ENCODE data around the gene KIF1C. TPM values are rescaled to one million over a fixed set of nuclear protein-coding genes. Genes with fewer than 3 reads are reported as not detected.

Gene KIF1C
- total RNA-seq, 1 experiment from 2014 or later, result 95.9 TPM

DNA sequence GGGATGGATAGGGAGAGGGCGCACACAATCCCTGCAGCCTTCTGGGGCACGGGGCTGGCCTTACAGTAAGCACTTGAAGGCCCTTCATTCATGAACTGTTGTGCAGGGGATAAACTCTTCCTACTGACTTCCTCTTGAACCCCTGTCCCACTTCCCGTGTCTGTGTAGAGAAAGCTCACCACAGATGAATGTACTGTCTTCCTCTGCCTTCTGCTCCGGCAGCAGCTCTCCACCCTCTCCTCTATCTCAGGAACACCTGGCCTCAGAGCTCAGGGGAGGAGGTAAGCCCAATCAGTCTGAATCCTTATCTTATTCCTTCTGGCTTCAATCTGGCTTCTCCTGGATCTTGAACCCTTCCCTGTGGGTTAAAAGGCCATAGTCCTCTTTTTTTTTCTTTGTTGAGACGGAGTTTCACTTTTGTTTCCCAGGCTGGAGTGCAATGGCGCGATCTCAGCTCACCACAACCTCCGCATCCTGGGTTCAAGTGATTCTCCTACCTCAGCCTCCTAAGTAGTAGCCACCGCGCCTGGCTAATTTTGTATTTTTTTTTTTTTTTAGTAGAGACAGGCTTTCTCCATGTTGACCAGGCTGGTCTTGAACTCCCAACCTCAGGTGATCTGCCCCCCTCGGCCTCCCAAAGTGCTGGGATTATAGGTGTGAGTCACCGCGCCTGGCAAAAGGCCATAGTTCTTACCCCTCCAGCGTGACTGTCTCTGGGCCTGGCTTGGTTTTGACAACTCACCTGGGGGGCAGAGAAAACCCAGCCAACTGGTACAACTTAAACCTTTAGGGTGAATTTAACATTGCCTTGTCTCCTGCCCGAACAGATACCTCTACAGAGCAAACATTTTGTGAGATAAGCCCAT lies 44.6 kb downstream of the KIF1C start:
- ChIA-PET CTCF (interaction anchor here (1.3 kb wide), 1 partner anchor 22 kb away, joined by 3 read pairs; no protein-coding TSS in a partner anchor), POLR2A (ENCODE audit: low non-redundant PET) (no interaction called here)
- Histone ChIP-seq H3K9me3 (ENCODE audit: low read depth, low read length, poor library complexity, severe bottlenecking) (no peaks in the 10 kb centered on the region), H3K27ac (ENCODE audit: low read depth, low read length, poor library complexity, severe bottlenecking) (no peak overlapping the region), H3K4me3 (ENCODE audit: low read depth, low read length, poor library complexity, severe bottlenecking) (no peak overlapping the region), H3K4me1 (ENCODE audit: insufficient read depth, low read length, poor library complexity, severe bottlenecking) (no peaks in the 10 kb centered on the region), H3K27me3 (replicated peaks; ENCODE audit: insufficient read depth, low read depth, low read length, poor library complexity) (no peaks in the 10 kb centered on the region), H3K36me3 (ENCODE audit: insufficient read depth, low read length, poor library complexity, severe bottlenecking) (no peaks in the 10 kb centered on the region)
- no peak for TF ChIP-seq EZH2 (IDR thresholded peaks at IDR 0.05; ENCODE audit: borderline replicate concordance, low read depth, low read length, poor library complexity, severe bottlenecking)
- TF ChIP-seq, protein P1, sequence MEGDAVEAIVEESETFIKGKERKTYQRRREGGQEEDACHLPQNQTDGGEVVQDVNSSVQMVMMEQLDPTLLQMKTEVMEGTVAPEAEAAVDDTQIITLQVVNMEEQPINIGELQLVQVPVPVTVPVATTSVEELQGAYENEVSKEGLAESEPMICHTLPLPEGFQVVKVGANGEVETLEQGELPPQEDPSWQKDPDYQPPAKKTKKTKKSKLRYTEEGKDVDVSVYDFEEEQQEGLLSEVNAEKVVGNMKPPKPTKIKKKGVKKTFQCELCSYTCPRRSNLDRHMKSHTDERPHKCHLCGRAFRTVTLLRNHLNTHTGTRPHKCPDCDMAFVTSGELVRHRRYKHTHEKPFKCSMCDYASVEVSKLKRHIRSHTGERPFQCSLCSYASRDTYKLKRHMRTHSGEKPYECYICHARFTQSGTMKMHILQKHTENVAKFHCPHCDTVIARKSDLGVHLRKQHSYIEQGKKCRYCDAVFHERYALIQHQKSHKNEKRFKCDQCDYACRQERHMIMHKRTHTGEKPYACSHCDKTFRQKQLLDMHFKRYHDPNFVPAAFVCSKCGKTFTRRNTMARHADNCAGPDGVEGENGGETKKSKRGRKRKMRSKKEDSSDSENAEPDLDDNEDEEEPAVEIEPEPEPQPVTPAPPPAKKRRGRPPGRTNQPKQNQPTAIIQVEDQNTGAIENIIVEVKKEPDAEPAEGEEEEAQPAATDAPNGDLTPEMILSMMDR (conservative IDR thresholded peaks at IDR 0.05; ENCODE audit: low read depth, low read length), result no peak
- intact Hi-C loops (cut with micrococcal nuclease; ENCODE audit: unreplicated experiment), result no loop called here
- BruUV-seq (replicated peaks), result no TSS peak
- no peak for DNase-seq (ENCODE audit: low spot score)

GRCh38 chr17:5043524-5043923 lies 45.8 kb downstream of the KIF1C start:
- BruUV-seq (replicated peaks), result no TSS peak
- POLR2A ChIA-PET (ENCODE audit: low non-redundant PET), result no interaction called here

DNA sequence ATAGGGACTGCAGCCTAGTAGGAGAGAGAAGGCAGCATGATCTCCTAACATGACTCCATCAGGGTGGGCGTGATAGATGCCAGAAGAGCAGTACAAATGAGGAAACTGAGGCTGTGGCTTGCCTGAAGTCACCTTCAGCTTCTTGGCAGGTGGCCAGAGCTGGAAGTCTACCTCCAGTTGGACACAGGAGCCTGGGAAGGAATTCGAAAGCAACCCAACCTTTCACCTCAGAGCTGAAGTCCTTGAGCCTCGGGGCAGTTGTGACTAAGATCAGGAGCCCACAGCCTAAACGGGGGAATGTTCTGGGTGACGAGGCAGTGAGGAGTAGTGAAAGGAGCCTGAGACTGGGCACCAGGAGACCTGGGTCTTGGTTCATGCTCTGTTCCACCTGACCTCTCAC lies 46.9 kb downstream of the KIF1C start:
- intact Hi-C loops (cut with micrococcal nuclease; ENCODE audit: unreplicated experiment), result no loop called here
- POLR2A ChIA-PET (ENCODE audit: low non-redundant PET), result no interaction called here

More at GRCh38 chr17:5043524-5043923, 45.8 kb downstream of the KIF1C start:
- intact Hi-C loops (cut with micrococcal nuclease; ENCODE audit: unreplicated experiment), result no loop called here
- no peak for TF ChIP-seq EZH2 (IDR thresholded peaks at IDR 0.05; ENCODE audit: borderline replicate concordance, low read depth, low read length, poor library complexity, severe bottlenecking)
- TF ChIP-seq, protein P1 (conservative IDR thresholded peaks at IDR 0.05; ENCODE audit: low read depth, low read length), result no peak
- no peak overlapping the region for H3K4me3 ChIP-seq (ENCODE audit: low read depth, low read length, poor library complexity, severe bottlenecking)
- H3K9me3 ChIP-seq (ENCODE audit: low read depth, low read length, poor library complexity, severe bottlenecking), result no peaks in the 10 kb centered on the region
- no peak overlapping the region for H3K27ac ChIP-seq (ENCODE audit: low read depth, low read length, poor library complexity, severe bottlenecking)
- H3K4me1 ChIP-seq (ENCODE audit: insufficient read depth, low read length, poor library complexity, severe bottlenecking), result no peaks in the 10 kb centered on the region
- CTCF ChIA-PET, result interaction anchor here (1.3 kb wide), 1 partner anchor 23 kb away, joined by 3 read pairs; no protein-coding TSS in a partner anchor
- no peaks in the 10 kb centered on the region for H3K27me3 ChIP-seq (replicated peaks; ENCODE audit: insufficient read depth, low read depth, low read length, poor library complexity)
- no peak for DNase-seq (ENCODE audit: low spot score)
- H3K36me3 ChIP-seq (ENCODE audit: insufficient read depth, low read length, poor library complexity, severe bottlenecking), result no peaks in the 10 kb centered on the region

More for the DNA sequence above, 46.9 kb downstream of the KIF1C start:
- TF ChIP-seq EZH2 (IDR thresholded peaks at IDR 0.05; ENCODE audit: borderline replicate concordance, low read depth, low read length, poor library complexity, severe bottlenecking), result no peak
- Histone ChIP-seq H3K27me3 (replicated peaks; ENCODE audit: insufficient read depth, low read depth, low read length, poor library complexity) (no peaks in the 10 kb centered on the region), H3K9me3 (ENCODE audit: low read depth, low read length, poor library complexity, severe bottlenecking) (no peaks in the 10 kb centered on the region), H3K4me3 (ENCODE audit: low read depth, low read length, poor library complexity, severe bottlenecking) (no peak overlapping the region), H3K27ac (ENCODE audit: low read depth, low read length, poor library complexity, severe bottlenecking) (no peak overlapping the region), H3K36me3 (ENCODE audit: insufficient read depth, low read length, poor library complexity, severe bottlenecking) (no peaks in the 10 kb centered on the region), H3K4me1 (ENCODE audit: insufficient read depth, low read length, poor library complexity, severe bottlenecking) (no peaks in the 10 kb centered on the region)
- no TSS peak for BruUV-seq (replicated peaks)
- DNase-seq (ENCODE audit: low spot score), result no peak
- CTCF ChIA-PET, result no interaction called here
